ENCODE data around the gene FBXL4.
A peak's percentile ranks its signal among the peaks of the same experiment; 100 is the strongest.

The FBXL4 gene

GRCh38 chr6:98947411-98948292 lies at the start of gene FBXL4:
TSS of gene FBXL4 (minus strand) at chr6:98947946. CDS start at chr6:98926988, 20,958 bp downstream.
- no peak for TF ChIP-seq CTCF (IDR thresholded peaks at IDR 0.05; ENCODE audit: low read depth, low read length)
- DNase-seq (ENCODE audit: extremely low read depth, low read depth) = peak; percentile 39

- no peak for TF ChIP-seq CTCF (IDR thresholded peaks at IDR 0.05; ENCODE audit: low read depth, low read length)
Observed at GRCh38 chr6:98995116-98995515, 47.4 kb upstream of the FBXL4 start.

GRCh38 chr6:98992535-98992934 lies 44.8 kb upstream of the FBXL4 start:
- DNase-seq (ENCODE audit: extremely low read depth, low read depth) = no peak
- no peak for TF ChIP-seq CTCF (IDR thresholded peaks at IDR 0.05; ENCODE audit: low read depth, low read length)

More at GRCh38 chr6:98995116-98995515, 47.4 kb upstream of the FBXL4 start:
- no peak for DNase-seq (ENCODE audit: extremely low read depth, low read depth)

GRCh38 chr6:98986071-98986615 lies 38.4 kb upstream of the FBXL4 start:
- no peak for DNase-seq (ENCODE audit: extremely low read depth, low read depth)
- no peak for TF ChIP-seq CTCF (IDR thresholded peaks at IDR 0.05; ENCODE audit: low read depth, low read length)

- no peak for DNase-seq (ENCODE audit: extremely low read depth, low read depth)
- no peak for TF ChIP-seq CTCF (IDR thresholded peaks at IDR 0.05; ENCODE audit: low read depth, low read length)
Observed at GRCh38 chr6:98985391-98985790, 37.6 kb upstream of the FBXL4 start.

GRCh38 chr6:98984121-98984520 lies 36.4 kb upstream of the FBXL4 start:
- no peak for TF ChIP-seq CTCF (IDR thresholded peaks at IDR 0.05; ENCODE audit: low read depth, low read length)
- DNase-seq (ENCODE audit: extremely low read depth, low read depth) = no peak

- no peak for TF ChIP-seq CTCF (IDR thresholded peaks at IDR 0.05; ENCODE audit: low read depth, low read length)
- DNase-seq (ENCODE audit: extremely low read depth, low read depth) = no peak
Observed at GRCh38 chr6:98981473-98981872, 33.7 kb upstream of the FBXL4 start.

Data from AG09319 (cell line).